ENCODE measurements around the gene MYL10. TPM values are rescaled to one million over a fixed set of nuclear protein-coding genes. Genes with fewer than 3 reads are reported as not detected.

Gene MYL10
- total RNA-seq, 1 donor from 2014 or later = not detected

- no peak overlapping the region for H3K4me3 Mint-ChIP-seq
- peak; percentile 41 for TF ChIP-seq CTCF (conservative IDR thresholded peaks at IDR 0.05)
- no peaks in the 10 kb centered on the region for H3K4me1 Mint-ChIP-seq (ENCODE audit: unreplicated experiment)
- H3K36me3 Mint-ChIP-seq = no peaks in the 10 kb centered on the region
- H3K9me3 Mint-ChIP-seq = peaks cover 5% of the 10 kb centered on the region
- no peak overlapping the region for H3K27ac Mint-ChIP-seq
- DNase-seq (ENCODE audit: extremely low spot score, unreplicated experiment) = no peak
- H3K27me3 Mint-ChIP-seq = peaks cover 4% of the 10 kb centered on the region
These were observed 40.2 kb upstream of the MYL10 start for GRCh38 chr7:101669307-101669706.

GRCh38 chr7:101668726-101669125 lies 39.6 kb upstream of the MYL10 start:
- no peak for TF ChIP-seq CTCF (conservative IDR thresholded peaks at IDR 0.05)
- Mint-ChIP-seq H3K27ac (no peak overlapping the region), H3K4me1 (ENCODE audit: unreplicated experiment) (no peaks in the 10 kb centered on the region), H3K27me3 (peaks cover 4% of the 10 kb centered on the region), H3K4me3 (no peak overlapping the region), H3K9me3 (peaks cover 5% of the 10 kb centered on the region), H3K36me3 (no peaks in the 10 kb centered on the region)
- DNase-seq (ENCODE audit: extremely low spot score, unreplicated experiment) = no peak

GRCh38 chr7:101667920-101668319 lies 38.8 kb upstream of the MYL10 start:
- DNase-seq (ENCODE audit: extremely low spot score, unreplicated experiment) = no peak
- Mint-ChIP-seq H3K36me3 (no peaks in the 10 kb centered on the region), H3K4me1 (ENCODE audit: unreplicated experiment) (no peaks in the 10 kb centered on the region), H3K4me3 (no peak overlapping the region), H3K27me3 (peaks cover 4% of the 10 kb centered on the region), H3K9me3 (peaks cover 8% of the 10 kb centered on the region), H3K27ac (no peak overlapping the region)
- TF ChIP-seq CTCF (conservative IDR thresholded peaks at IDR 0.05) = no peak

- TF ChIP-seq CTCF (conservative IDR thresholded peaks at IDR 0.05) = no peak
- no peak overlapping the region for H3K27ac Mint-ChIP-seq
- H3K27me3 Mint-ChIP-seq = peaks cover 4% of the 10 kb centered on the region
- no peak overlapping the region for H3K4me3 Mint-ChIP-seq
- no peaks in the 10 kb centered on the region for H3K4me1 Mint-ChIP-seq (ENCODE audit: unreplicated experiment)
- peaks cover 9% of the 10 kb centered on the region for H3K9me3 Mint-ChIP-seq
- no peaks in the 10 kb centered on the region for H3K36me3 Mint-ChIP-seq
- DNase-seq (ENCODE audit: extremely low spot score, unreplicated experiment) = no peak
These were observed 38.3 kb upstream of the MYL10 start for GRCh38 chr7:101667399-101667798.

- Mint-ChIP-seq H3K4me1 (ENCODE audit: unreplicated experiment) (no peaks in the 10 kb centered on the region), H3K9me3 (peaks cover 9% of the 10 kb centered on the region), H3K36me3 (no peaks in the 10 kb centered on the region), H3K27me3 (peaks cover 4% of the 10 kb centered on the region), H3K27ac (no peak overlapping the region), H3K4me3 (no peak overlapping the region)
- no peak for TF ChIP-seq CTCF (conservative IDR thresholded peaks at IDR 0.05)
- no peak for DNase-seq (ENCODE audit: extremely low spot score, unreplicated experiment)
These were observed 37.6 kb upstream of the MYL10 start for GRCh38 chr7:101666741-101667140.

GRCh38 chr7:101666293-101666692 lies 37.2 kb upstream of the MYL10 start:
- no peak overlapping the region for H3K27ac Mint-ChIP-seq

More at GRCh38 chr7:101666293-101666692, 37.2 kb upstream of the MYL10 start:
- DNase-seq (ENCODE audit: extremely low spot score, unreplicated experiment) = no peak
- peaks cover 9% of the 10 kb centered on the region for H3K9me3 Mint-ChIP-seq
- H3K4me1 Mint-ChIP-seq (ENCODE audit: unreplicated experiment) = no peaks in the 10 kb centered on the region
- no peak overlapping the region for H3K4me3 Mint-ChIP-seq
- no peaks in the 10 kb centered on the region for H3K36me3 Mint-ChIP-seq
- peaks cover 4% of the 10 kb centered on the region for H3K27me3 Mint-ChIP-seq
- no peak for TF ChIP-seq CTCF (conservative IDR thresholded peaks at IDR 0.05)
